Measurements from ENCODE around the gene CREBL2. TPM values are rescaled to one million over a fixed set of nuclear protein-coding genes. Genes with fewer than 3 reads are reported as not detected.

Gene CREBL2
- total and polyA plus RNA-seq, 10 of the 15 experiments (the other 5 are each of a cell fraction or from before 2014, with no cell fraction given) = 4.6 to 19.1 (median 13.5) TPM

DNA sequence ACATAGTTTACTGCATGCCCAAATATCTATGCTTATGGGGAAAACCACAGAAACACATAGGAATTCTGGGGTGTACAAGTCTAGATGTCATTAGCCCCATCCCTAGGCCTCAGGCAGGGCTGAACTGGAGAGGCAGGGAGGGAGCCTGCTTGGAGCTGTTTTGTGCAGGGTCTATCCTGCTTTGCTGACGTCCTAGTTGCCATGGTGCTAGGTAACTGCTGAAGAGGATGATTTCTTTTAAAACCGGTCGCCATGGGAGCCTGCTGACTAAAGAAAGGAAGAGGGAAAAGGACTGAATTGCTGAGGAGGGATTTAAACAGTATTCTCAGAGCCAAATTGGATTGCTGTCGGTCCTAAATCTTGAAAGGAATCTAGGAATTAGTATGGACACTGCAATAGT, 73.6 kb downstream of the CREBL2 start:
- DNase-seq (ENCODE audit: low read depth, low spot score) = no peak
- no peak for ATAC-seq
- WGBS (ENCODE audit: insufficient coverage, insufficient replicate concordance, low lambda C conversion rate, missing lambda C conversion rate) = 56% methylated on average over 4 of the region's 4 CpGs
- Histone ChIP-seq H3K4me1 (ENCODE audit: control insufficient read depth, insufficient read depth, low read length) (peaks cover 15% of the 10 kb centered on the region), H4K20me1 (ENCODE audit: control insufficient read depth, insufficient read depth) (no peaks in the 10 kb centered on the region), H3K4me3 (no peak overlapping the region), H3K79me2 (ENCODE audit: control insufficient read depth, insufficient read depth, low read length) (no peaks in the 10 kb centered on the region), H3K4me2 (ENCODE audit: control insufficient read depth, insufficient read depth) (no peak overlapping the region), H3K27me3 (replicated peaks in 1 of 2; ENCODE audit: control insufficient read depth in 2 of 2, insufficient read depth in 2 of 2, low read length in 1 of 2) (no peaks in the 10 kb centered on the region), H3K9me3 (replicated peaks; ENCODE audit: control insufficient read depth, insufficient read depth, low read length) (no peaks in the 10 kb centered on the region), H2AFZ (ENCODE audit: control insufficient read depth, low read depth, low read length) (no peak overlapping the region), H3K36me3 (ENCODE audit: control insufficient read depth in 2 of 2, insufficient read depth in 2 of 2, low read length in 1 of 2) (no peaks in the 10 kb centered on the region; a peak in 1 of 4 replicates), H3K9ac (ENCODE audit: control insufficient read depth, insufficient read depth, low read length) (no peak overlapping the region), H3K27ac (ENCODE audit: control insufficient read depth, insufficient read depth) (no peak overlapping the region)
- SMC1A ChIA-PET (ENCODE audit: uncharacterized antibody, unreplicated experiment) = interaction anchor here (0.6 kb wide), 1 partner anchor 187 kb away, joined by 3 read pairs; no protein-coding TSS in a partner anchor
- CTCF ChIA-PET = no interaction called here
- RAD21 ChIA-PET (ENCODE audit: unreplicated experiment) = no interaction called here
- POLR2A ChIA-PET = no interaction called here
- in situ Hi-C loops (cut with MboI) = no loop called here
- TF ChIP-seq POLR2A (IDR thresholded peaks at IDR 0.05; ENCODE audit: low read depth, low read length) = no peak
- TF ChIP-seq SUZ12 (IDR thresholded peaks at IDR 0.05; ENCODE audit: unreplicated experiment) = no peak
- TF ChIP-seq, protein P1, sequence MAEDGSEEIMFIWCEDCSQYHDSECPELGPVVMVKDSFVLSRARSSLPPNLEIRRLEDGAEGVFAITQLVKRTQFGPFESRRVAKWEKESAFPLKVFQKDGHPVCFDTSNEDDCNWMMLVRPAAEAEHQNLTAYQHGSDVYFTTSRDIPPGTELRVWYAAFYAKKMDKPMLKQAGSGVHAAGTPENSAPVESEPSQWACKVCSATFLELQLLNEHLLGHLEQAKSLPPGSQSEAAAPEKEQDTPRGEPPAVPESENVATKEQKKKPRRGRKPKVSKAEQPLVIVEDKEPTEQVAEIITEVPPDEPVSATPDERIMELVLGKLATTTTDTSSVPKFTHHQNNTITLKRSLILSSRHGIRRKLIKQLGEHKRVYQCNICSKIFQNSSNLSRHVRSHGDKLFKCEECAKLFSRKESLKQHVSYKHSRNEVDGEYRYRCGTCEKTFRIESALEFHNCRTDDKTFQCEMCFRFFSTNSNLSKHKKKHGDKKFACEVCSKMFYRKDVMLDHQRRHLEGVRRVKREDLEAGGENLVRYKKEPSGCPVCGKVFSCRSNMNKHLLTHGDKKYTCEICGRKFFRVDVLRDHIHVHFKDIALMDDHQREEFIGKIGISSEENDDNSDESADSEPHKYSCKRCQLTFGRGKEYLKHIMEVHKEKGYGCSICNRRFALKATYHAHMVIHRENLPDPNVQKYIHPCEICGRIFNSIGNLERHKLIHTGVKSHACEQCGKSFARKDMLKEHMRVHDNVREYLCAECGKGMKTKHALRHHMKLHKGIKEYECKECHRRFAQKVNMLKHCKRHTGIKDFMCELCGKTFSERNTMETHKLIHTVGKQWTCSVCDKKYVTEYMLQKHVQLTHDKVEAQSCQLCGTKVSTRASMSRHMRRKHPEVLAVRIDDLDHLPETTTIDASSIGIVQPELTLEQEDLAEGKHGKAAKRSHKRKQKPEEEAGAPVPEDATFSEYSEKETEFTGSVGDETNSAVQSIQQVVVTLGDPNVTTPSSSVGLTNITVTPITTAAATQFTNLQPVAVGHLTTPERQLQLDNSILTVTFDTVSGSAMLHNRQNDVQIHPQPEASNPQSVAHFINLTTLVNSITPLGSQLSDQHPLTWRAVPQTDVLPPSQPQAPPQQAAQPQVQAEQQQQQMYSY (CRISPR knock-in tag; IDR thresholded peaks at IDR 0.05) = no peak
- no peak for TF ChIP-seq HDAC6 (IDR thresholded peaks at IDR 0.05; ENCODE audit: unreplicated experiment)
- TF ChIP-seq POLR2AphosphoS2 (IDR thresholded peaks at IDR 0.05; ENCODE audit: low read depth, low read length) = no peak
- TF ChIP-seq SMC3 (IDR thresholded peaks at IDR 0.05; ENCODE audit: borderline replicate concordance, low read length) = no peak
- no peak for TF ChIP-seq PAX8 (IDR thresholded peaks at IDR 0.05)
- TF ChIP-seq MTA2 (IDR thresholded peaks at IDR 0.05; ENCODE audit: low read depth) = no peak
- no peak for TF ChIP-seq CBFB (IDR thresholded peaks at IDR 0.05; ENCODE audit: low read depth)
- TF ChIP-seq TAF1 (IDR thresholded peaks at IDR 0.05; ENCODE audit: borderline replicate concordance, low read depth, low read length) = no peak
- no peak for TF ChIP-seq ZSCAN29 (IDR thresholded peaks at IDR 0.05)
- TF ChIP-seq SRF (IDR thresholded peaks at IDR 0.05; ENCODE audit: low read depth in 2 of 2, low read length in 2 of 2) = no peak
- no peak for TF ChIP-seq CBX5 (IDR thresholded peaks at IDR 0.05; ENCODE audit: low read depth)
- no peak for TF ChIP-seq POLR2AphosphoS5 (IDR thresholded peaks at IDR 0.05; ENCODE audit: low read length)
- BruUV-seq (replicated peaks) = no TSS peak
- FAIRE-seq = no peak
- intact Hi-C loops (cut with micrococcal nuclease; ENCODE audit: unreplicated experiment) = no loop called here

All from GM12878 (cell line).